Measurements from ENCODE around the gene ICAM3.

GRCh38 chr19:10339380-10339960, at the start of gene ICAM3:
- TF ChIP-seq EZH2 (IDR thresholded peaks at IDR 0.05; ENCODE audit: insufficient read depth, poor library complexity, severe bottlenecking): no peak
- no peak for TF ChIP-seq EZH2phosphoT487 (IDR thresholded peaks at IDR 0.05; ENCODE audit: insufficient read depth, low read depth)
